GM18907 (cell line): ENCODE measurements around the gene MID1.

Experiments
- ATAC-seq: cut with Tn5 transposase; IDR thresholded peaks from one replicate; pipeline ENCODE4 v1.9.1; 2021; ENCODE audit warnings: mild to moderate bottlenecking, moderate library complexity; ENCODE audit not compliant: unreplicated experiment

The MID1 gene

GRCh38 chrX:10537308-10537707 is 83.1 kb downstream of the MID1 start:
- no peak for ATAC-seq

- ATAC-seq, result no peak
Measured at GRCh38 chrX:10536744-10537143, 83.6 kb downstream of the MID1 start.

- ATAC-seq, result no peak
Measured at GRCh38 chrX:10534611-10535010, 85.8 kb downstream of the MID1 start.

DNA sequence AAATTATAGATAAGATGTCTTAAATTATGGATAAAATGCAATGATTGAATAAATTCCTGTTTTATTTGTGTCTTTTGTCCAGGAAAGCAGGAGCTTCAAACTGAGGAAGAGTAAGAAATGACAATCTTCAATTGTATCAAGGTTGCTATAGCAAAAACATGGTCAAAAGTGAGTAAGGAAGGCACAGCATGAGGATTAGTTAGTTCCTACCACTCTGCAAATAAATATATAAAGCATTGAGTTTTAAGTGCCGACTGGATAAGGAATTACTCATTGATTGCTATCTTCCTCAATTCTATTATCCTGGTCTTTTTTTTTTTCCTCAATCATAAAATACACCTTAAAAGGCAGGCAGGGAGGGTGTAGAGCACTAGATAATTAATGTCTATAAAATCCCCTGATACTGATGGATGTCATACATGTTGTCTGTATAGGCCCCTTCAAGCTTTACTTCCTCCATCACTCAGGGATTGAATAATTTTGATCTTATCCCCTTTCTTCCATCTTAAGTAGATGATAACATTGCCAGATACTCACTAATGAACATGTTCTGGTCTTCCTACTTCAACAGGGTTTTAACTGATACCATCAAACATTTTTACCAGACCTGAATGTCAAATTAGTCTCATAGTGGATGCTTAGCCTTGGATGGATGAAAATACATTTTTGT is 86.6 kb downstream of the MID1 start:
- ATAC-seq, result no peak

- no peak for ATAC-seq
Measured at GRCh38 chrX:10531927-10532326, 88.5 kb downstream of the MID1 start.

DNA sequence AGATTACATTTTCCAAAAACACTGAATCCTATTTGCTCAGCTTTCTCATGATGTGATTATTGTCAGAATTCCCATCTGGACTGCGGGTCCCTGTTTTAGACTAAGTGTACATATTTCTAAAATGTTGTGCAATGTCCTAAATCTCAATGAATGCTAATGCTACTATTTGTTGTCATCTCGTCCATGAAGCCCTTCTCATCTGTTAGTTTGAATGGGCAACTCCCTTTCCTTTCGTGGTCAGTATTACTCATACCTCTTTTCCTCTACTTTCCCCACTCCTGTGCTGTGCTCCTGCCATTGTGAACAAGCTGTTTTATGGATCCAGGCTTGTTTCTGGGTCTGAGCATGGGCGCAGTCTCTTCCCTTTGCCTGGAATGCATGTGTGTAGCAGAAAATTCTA is 91.0 kb downstream of the MID1 start:
- no peak for ATAC-seq

- ATAC-seq, result no peak
Measured at GRCh38 chrX:10526451-10526850, 93.9 kb downstream of the MID1 start.

- ATAC-seq, result no peak
Measured at GRCh38 chrX:10525381-10526120, 94.8 kb downstream of the MID1 start.

DNA sequence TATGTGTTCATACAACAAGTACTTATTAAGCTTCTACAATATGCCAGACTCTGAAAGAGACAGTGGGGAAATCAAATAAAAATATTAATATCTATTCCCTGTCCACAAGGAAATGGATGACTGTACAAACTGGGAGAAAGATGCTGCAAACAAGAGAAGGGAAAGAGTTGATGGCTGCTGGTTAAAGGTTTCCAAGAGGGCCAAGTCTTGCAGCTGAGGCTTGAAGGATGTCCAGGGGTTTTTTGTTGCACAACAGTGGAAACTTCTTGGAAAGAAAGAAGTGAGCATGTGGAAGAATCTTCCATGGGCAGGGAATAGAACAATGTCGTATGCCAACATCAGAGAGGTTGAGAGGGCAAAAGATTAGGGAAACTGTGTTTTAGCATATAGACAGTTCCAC is 95.8 kb downstream of the MID1 start:
- no peak for ATAC-seq

GRCh38 chrX:10519761-10520160 is 100.6 kb downstream of the MID1 start:
- ATAC-seq, result no peak

GRCh38 chrX:10519278-10519677 is 101.1 kb downstream of the MID1 start:
- ATAC-seq, result no peak

GRCh38 chrX:10518073-10518472 is 102.3 kb downstream of the MID1 start:
- ATAC-seq, result no peak

DNA sequence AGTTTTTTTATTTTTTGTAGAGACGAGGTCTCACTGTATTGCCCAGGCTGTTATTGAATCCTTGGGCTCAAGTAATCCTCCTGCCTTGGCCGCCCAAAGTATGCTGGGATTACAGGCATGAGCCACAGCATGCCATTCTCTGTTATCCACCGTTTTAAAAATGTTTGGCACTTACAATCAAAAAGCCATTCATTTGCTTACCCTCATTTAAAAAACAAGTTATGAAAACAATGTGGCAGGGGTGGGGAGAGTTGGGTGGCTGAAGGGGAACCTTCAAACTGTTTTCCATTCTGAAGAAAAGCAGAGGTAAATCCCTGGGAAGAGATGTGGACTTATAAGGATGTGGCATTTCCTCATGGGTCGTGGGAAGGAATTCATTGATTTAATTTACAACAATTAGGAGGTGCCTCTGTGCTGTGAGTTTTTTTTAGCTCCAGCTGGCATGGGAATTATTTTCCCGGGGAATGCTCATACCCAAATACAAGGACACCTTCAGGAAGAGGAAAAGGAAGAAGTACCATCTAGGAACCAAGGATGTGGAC is 103.5 kb downstream of the MID1 start:
- ATAC-seq, result no peak

- ATAC-seq, result no peak
Measured at GRCh38 chrX:10514891-10515290, 105.5 kb downstream of the MID1 start.

DNA sequence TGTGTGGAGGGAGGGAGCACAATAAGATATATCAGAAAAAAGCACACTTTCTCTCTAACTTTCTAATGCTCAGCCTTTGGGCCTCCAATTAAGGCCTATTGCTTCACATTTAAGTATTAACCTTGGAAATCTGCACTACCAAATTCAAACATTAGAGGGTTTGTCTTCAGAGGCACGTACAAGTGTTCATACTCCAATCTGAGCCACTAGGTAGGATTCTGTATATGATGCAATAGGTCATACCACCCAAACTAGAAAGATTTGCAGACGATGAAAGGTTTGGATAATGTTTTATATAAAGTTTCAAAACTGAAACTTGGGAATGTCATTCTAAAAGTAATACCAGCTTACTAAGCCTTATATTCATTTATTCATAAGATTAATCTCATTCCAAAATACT is 106.4 kb downstream of the MID1 start:
- no peak for ATAC-seq

DNA sequence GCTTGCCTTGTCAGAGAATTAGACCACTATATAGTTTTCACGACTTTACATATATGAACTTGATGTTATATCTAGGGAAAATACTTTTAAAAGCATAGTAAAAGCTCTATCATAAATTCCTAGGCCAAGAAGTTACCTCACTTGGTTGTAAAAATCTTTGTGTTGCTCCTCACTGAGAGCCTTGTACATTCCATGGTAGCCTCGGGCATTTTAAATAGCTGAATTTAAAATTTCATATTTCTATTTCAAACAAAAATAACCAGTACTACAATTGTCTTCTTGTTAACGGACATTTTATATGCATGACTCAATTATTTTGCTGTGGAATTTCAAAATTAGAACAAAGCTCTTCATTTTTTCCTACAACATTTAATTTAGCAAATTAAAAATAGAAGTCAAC is 107.6 kb downstream of the MID1 start:
- no peak for ATAC-seq

DNA sequence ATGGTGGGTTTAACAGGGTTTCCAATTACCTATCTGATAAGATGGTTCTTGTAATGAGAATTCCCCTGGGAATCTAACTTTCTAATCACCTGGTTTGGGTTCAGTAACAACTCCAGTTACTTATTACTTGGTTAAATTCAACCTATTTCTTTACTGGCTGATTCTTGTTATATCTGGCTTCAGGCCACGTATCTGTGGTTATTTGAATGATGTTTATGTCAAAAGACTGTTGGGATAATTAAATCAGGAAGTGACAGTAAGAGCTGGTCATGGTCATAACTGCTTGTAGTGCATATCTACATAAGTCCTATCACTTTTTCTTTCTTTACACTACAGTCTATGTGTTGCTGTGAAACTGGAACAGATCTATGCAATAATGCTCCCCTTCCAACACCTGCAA is 108.1 kb downstream of the MID1 start:
- no peak for ATAC-seq

DNA sequence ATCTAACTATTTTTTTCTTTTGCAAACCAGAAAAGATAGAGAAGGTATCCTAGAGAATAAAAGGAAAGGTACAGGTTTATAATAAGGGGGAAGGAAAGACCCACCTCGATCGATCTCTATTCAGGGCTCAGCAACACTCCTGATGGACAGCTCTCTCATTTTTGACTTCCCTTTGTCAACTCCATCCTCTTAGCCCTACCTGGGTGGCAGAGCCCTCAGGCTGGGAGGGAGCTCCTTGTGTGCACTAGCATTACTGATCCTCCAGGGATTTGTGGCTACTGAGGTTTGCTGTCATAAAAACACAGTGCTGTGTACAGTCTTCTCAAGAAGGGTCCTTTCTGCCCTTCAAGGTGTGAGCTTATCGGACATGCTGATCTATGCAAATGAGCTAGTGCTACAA is 111.0 kb downstream of the MID1 start:
- ATAC-seq, result no peak

- ATAC-seq, result no peak
Measured at GRCh38 chrX:10508891-10509290, 111.5 kb downstream of the MID1 start.

GRCh38 chrX:10507876-10508275 is 112.5 kb downstream of the MID1 start:
- ATAC-seq, result no peak

- no peak for ATAC-seq
Measured at GRCh38 chrX:10507181-10507580, 113.2 kb downstream of the MID1 start.

- no peak for ATAC-seq
Measured at GRCh38 chrX:10506781-10507180, 113.6 kb downstream of the MID1 start.
